Erythroblast (primary cell): Measurements from ENCODE around the gene ZBTB7C.

Source experiments
- GATA1 ChIP-seq: IDR thresholded peaks from 2 replicates; pipeline ENCODE4 v1.6.1; 2011; ENCODE audit warnings: low read depth, mild to moderate bottlenecking, control low read depth, low read length, moderate library complexity
- POLR2A ChIP-seq: IDR thresholded peaks from 2 replicates; pipeline ENCODE4 v1.6.1; 2011; ENCODE audit warnings: mild to moderate bottlenecking, low read length

DNA sequence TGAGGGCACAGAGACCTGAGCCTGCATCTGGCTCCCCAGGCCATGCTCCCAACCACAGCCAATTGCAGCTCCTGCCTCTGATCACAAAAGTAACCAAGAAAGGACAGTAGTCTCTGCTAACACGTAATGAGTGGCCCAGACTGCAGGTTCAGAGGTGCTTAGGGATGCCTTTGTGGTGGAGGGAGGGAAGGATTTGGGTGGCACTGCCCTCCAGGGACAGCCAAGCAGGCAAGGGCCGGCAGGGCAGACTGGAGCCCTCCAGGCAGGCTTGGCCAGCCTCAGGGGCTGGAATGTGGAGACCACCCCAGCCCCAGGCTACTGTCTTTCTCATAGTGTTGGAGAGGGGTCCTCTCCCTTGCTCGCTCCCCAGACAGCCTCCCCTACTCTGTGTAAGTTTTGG lies 364.2 kb downstream of the ZBTB7C start:
- no peak for TF ChIP-seq POLR2A
- no peak for TF ChIP-seq GATA1
